Thyroid gland (tissue), 4 donors: Measurements from ENCODE around the gene PLCG2.

Experiments
- CTCF ChIP-seq, 6 experiments: fragments of 200-600 bp in 3 of 6; fragments of 450-650 bp in 3 of 6; sonication (generic) in 3 of 6; IDR thresholded peaks; one replicate each; pipeline ENCODE4 v1.5.1; 2016 to 2019; ENCODE audit warnings: antibody characterized with exemption in 6 of 6, mild to moderate bottlenecking in 2 of 6, inconsistent platforms in 1 of 6, moderate library complexity in 1 of 6
- POLR2A ChIP-seq, 2 donors: fragments of 450-650 bp; IDR thresholded peaks; one replicate each; pipeline ENCODE4 v1.6.1; 2017; ENCODE audit warnings: antibody characterized with exemption in 2 of 2, mild to moderate bottlenecking in 2 of 2, moderate library complexity in 1 of 2

GRCh38 chr16:81806696-81807095 lies 27.6 kb downstream of the PLCG2 start:
- TF ChIP-seq POLR2A (IDR thresholded peaks at IDR 0.05) (no peak), CTCF (IDR thresholded peaks at IDR 0.05) (no peak)
